Left lung (tissue), 10 donors: ENCODE results near the gene POU2F1. TPM values are rescaled to one million over a fixed set of nuclear protein-coding genes. Genes with fewer than 3 reads are reported as not detected.

ENCODE experiments used
- ATAC-seq: fragments of 200-7000 bp; cut with Tn5 transposase; one replicate; pipeline ENCODE4 v1.9.1; 2020; ENCODE audit warnings: moderate library complexity
- DNase-seq, 4 donors: peaks; one replicate each; pipeline ENCODE4 v3.0.0-alpha.2; 2013 to 2020
- H3K27ac ChIP-seq, 2 donors: fragments of 200-600 bp; sonication (generic) in 1 of 2; one replicate each; pipeline versions ENCODE4 v1.5.0 to v1.8.0; 2020 to 2021
- H3K27me3 ChIP-seq, 2 donors: fragments of 200-600 bp; sonication (generic) in 1 of 2; one replicate each; pipeline versions ENCODE4 v1.5.0 to v1.8.0; 2020 to 2021
- H3K36me3 ChIP-seq, 2 donors: fragments of 200-600 bp; sonication (generic) in 1 of 2; one replicate each; pipeline versions ENCODE4 v1.5.0 to v1.8.0; 2020 to 2021
- H3K4me1 ChIP-seq, 2 donors: fragments of 200-600 bp; one replicate each; pipeline ENCODE4 v1.8.0; 2021
- H3K4me3 ChIP-seq, 2 donors: fragments of 200-600 bp; sonication (generic) in 1 of 2; one replicate each; pipeline versions ENCODE4 v1.5.0 to v1.8.0; 2020 to 2021; ENCODE audit warnings: mild to moderate bottlenecking in 1 of 2
- H3K9me3 ChIP-seq, 2 donors: fragments of 200-600 bp; sonication (generic) in 1 of 2; one replicate each; pipeline versions ENCODE4 v1.5.0 to v1.8.0; 2020 to 2021
- CTCF ChIP-seq, 2 donors: fragments of 200-600 bp; sonication (generic) in 1 of 2; IDR thresholded peaks; one replicate each; pipeline versions ENCODE4 v1.5.0 to v1.8.0; 2021; ENCODE audit warnings: antibody characterized with exemption in 2 of 2
- intact Hi-C, 2 donors: fragments of 100-400 bp; cut with DNase I; formaldehyde crosslinking; loops; one replicate each; pipeline versions ENCODE4 v1.11.2 to v1.14.2; 2022
- polyA plus RNA-seq, 6 donors: library from polyadenylated mRNA; unstranded; fragments of 120-200 nt; gene quantifications; one replicate each; pipeline ENCODE4 v1.2.1, GENCODE V29; 2013; ENCODE audit not compliant: insufficient read length in 6 of 6
- total RNA-seq, 2 donors: library from RNA; stranded (reverse); fragmentation: NEBNext Ultra II Directional; extraction: Animal tissue kit (Norgen Biotek cat#: 25700); gene quantifications; one replicate each; pipeline ENCODE4 v1.2.1, GENCODE V29; 2021
- donor health status: DM: no; HTN: yes; CAD: no.
- donor health status: DM: no; HTN: no; CAD: no.

The POU2F1 gene
- total and polyA plus RNA-seq, 8 donors: 12.3 to 16.3 (median 15.2) TPM

GRCh38 chr1:167388976-167389375, 168.3 kb downstream of the POU2F1 start:
- no peak for DNase-seq
- no peak for ATAC-seq
- intact Hi-C loops: no loop called here
- no peak for TF ChIP-seq CTCF (IDR thresholded peaks at IDR 0.05)
- Histone ChIP-seq H3K4me1 (peaks cover 0 to 6% of the 10 kb centered on the region in 2 donors), H3K27ac (no peak overlapping the region), H3K4me3 (no peak overlapping the region), H3K36me3 (peaks cover 0 to 35% of the 10 kb centered on the region in 2 donors), H3K27me3 (no peaks in the 10 kb centered on the region), H3K9me3 (no peaks in the 10 kb centered on the region)

GRCh38 chr1:167392200-167392696, 171.6 kb downstream of the POU2F1 start:
- Histone ChIP-seq H3K9me3 (no peaks in the 10 kb centered on the region), H3K27ac (no peak overlapping the region), H3K27me3 (no peaks in the 10 kb centered on the region), H3K4me1 (peaks cover 0 to 3% of the 10 kb centered on the region in 2 donors), H3K4me3 (no peak overlapping the region), H3K36me3 (peaks cover 0 to 20% of the 10 kb centered on the region in 2 donors)
- ATAC-seq: no peak
- TF ChIP-seq CTCF (IDR thresholded peaks at IDR 0.05): no peak
- intact Hi-C loops: no loop called here
- no peak for DNase-seq

GRCh38 chr1:167400359-167400953, 179.8 kb downstream of the POU2F1 start:
- Histone ChIP-seq H3K9me3 (no peaks in the 10 kb centered on the region), H3K27ac (no peak overlapping the region), H3K36me3 (peaks cover 0 to 34% of the 10 kb centered on the region in 2 donors), H3K27me3 (no peaks in the 10 kb centered on the region), H3K4me1 (peaks cover 0 to 7% of the 10 kb centered on the region in 2 donors), H3K4me3 (no peak overlapping the region)
- intact Hi-C loops: loop anchor here in 1 of 2 donors (10.0 kb wide), 1 partner anchor 136 kb away; no protein-coding TSS in a partner anchor
- TF ChIP-seq CTCF (IDR thresholded peaks at IDR 0.05): no peak
- ATAC-seq (no peak), DNase-seq (no peak)

- intact Hi-C loops: loop anchor here in 1 of 2 donors (10.0 kb wide), 1 partner anchor 137 kb away; no protein-coding TSS in a partner anchor
- peaks cover 0 to 7% of the 10 kb centered on the region in 2 donors for H3K4me1 ChIP-seq
- peaks cover 0 to 34% of the 10 kb centered on the region in 2 donors for H3K36me3 ChIP-seq
- H3K27me3 ChIP-seq: no peaks in the 10 kb centered on the region
- H3K9me3 ChIP-seq: no peaks in the 10 kb centered on the region
- TF ChIP-seq CTCF (IDR thresholded peaks at IDR 0.05): peak; percentile 42 to 48
- peak in 2 of 4 donors; percentile 53 to 60 for DNase-seq
- no peak overlapping the region for H3K27ac ChIP-seq
- ATAC-seq: peak; percentile 96
- no peak overlapping the region for H3K4me3 ChIP-seq
Measured at GRCh38 chr1:167401260-167401873, 180.7 kb downstream of the POU2F1 start.
